GM15510 (cell line): Measurements from ENCODE around the gene UNKL.

Source experiments
- POLR2A ChIP-seq: IDR thresholded peaks from 3 replicates; pipeline ENCODE4 v1.6.1; 2011; ENCODE audit warnings: borderline replicate concordance; ENCODE audit not compliant: insufficient read length; ENCODE audit errors: extremely low read depth

Gene UNKL

DNA sequence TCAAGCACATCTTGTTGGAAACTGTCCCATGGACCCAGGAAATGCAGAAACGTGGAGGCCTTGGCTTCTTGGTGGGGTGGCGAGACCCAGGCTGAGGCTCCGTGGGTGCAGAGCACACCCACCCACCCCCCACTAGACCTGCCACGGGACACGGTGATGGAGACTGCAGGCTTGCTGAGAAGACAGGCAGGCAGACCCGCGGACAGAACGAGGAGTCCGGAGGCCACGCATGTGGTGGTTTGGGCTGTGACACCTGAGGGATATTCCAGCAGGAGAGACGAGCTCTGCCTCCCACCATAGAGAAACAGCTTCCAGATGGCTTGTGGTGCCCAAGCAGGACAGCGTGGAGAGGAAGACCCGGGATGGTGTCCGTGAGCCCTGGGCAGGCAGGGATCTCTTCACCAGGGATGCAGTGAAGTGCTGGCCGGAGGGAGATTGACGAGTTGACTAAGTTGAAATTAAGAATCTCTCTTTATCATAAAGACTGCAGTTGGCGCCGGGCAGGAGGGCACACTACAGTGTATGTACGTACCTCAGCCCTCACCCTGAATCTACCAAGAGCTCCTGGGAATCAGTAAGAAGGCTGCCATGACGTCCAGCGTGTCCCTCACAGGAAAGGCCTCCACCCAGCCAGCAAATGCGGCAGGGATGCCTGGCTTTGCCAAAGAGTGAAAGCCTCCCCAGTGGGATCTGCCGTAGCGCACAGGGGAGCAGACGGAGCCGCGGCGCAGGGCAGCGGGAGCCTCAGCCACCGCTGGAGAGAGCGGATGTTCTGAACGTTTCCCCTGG lies 96.8 kb downstream of the UNKL start:
- no peak for TF ChIP-seq POLR2A

GRCh38 chr16:1316033-1316405 lies 98.5 kb downstream of the UNKL start:
- no peak for TF ChIP-seq POLR2A

DNA sequence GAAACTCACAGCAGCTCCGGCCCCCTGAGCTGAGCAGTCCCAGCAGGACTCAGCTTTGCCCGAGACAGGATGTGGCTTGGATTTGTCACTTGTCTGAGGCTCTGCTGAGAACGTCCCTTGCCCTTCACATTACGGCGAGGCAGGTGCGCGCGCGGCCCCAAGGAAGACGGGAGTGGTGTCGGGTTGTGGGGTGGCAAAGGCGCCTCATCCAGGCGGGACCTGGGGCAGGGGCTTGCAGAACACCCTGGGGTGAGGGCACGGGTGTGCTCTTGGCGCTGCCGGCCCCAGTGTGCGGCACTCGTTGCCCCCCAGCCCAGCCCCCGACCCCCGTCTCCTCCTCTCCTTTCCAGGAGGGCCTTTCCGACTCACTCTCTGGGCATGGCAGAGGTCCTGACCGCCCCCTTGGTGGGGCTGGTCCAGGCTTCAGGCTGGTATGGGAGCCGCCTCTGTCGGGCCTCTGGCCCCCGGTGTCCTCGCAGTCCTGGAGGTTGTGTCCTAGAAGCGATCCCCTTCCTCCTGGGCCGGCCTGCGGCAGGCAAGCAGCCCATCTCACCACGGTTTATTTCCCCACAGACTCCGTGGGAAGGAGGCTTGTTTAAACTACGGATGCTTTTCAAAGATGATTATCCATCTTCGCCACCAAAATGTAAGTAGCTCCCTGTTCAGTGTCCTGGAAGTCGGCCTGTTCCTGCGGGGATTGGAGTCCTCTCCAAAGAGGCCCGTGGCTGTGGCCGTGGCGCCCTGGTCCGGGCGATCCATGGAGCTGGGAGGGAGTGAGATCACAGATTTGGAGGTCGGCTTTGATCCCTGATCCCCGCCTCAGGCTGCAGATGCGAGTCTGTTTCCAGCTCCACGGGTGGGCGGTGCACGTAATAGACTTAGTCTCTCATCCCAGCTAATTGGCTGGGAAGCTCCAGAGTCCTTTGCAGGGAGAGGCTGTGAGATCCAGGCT lies 99.1 kb downstream of the UNKL start:
- no peak for TF ChIP-seq POLR2A

DNA sequence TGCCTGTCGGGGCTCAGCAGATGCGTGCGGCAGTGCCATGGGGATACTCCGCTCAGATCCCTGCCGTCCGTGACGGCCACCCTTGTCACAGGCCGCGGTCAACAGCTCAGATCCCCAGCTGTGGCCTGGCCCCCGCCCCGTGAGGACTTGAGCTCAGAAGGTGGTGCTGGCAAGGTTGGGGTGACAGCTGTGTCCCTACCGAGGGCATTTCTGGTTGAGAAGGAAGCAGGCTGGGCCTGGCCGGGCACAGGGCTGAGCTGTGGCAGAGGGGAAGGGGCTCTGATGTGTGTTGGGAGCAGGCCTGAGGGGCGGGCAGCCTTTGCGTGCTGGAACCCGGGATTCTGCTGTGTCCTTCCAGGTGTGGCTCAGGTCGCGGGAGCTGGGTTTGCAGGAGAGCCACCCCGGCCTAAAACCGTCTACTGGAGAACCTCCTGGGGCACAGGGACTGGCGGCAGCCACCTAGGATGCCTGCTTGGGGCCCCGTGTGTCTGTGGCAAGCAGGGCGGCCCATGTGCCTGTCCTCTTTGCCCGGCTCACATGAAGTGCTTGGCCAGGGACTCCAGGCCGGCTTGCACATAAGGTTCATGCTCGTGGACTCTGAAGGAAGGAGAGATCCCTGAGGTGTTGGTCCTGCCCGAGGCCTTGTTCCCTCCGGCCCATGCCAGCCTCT lies 100.0 kb downstream of the UNKL start:
- TF ChIP-seq POLR2A = no peak

GRCh38 chr16:1313721-1314369 lies 100.7 kb downstream of the UNKL start:
- no peak for TF ChIP-seq POLR2A
